Neural progenitor cell (in vitro differentiated cells): ENCODE measurements around the gene RUFY2.

ENCODE experiments used
- CTCF ChIP-seq: fragments of 200-600 bp; sonication (generic); IDR thresholded peaks from 2 replicates; pipeline ENCODE4 v1.5.1; 2017; ENCODE audit warnings: antibody characterized with exemption, mild to moderate bottlenecking
- EZH2 ChIP-seq: fragments of 200-600 bp; sonication (generic); IDR thresholded peaks from 2 replicates; pipeline ENCODE4 v1.6.1; 2017; ENCODE audit warnings: antibody characterized with exemption, mild to moderate bottlenecking, moderate library complexity

- no peak for TF ChIP-seq CTCF
- no peak for TF ChIP-seq EZH2
Observed at GRCh38 chr10:68315582-68315981, 91.5 kb downstream of the RUFY2 start.
